ENCODE measurements around the gene GALNT17. TPM values are rescaled to one million over a fixed set of nuclear protein-coding genes. Genes with fewer than 3 reads are reported as not detected.

The GALNT17 gene
- polyA plus RNA-seq, 1 donor from 2014 or later: 15.7 TPM

- no peaks in the 10 kb centered on the region for H3K9me2 ChIP-seq (ENCODE audit: insufficient read depth, low read length)
- no peaks in the 10 kb centered on the region for H3K79me2 ChIP-seq (replicated peaks; ENCODE audit: insufficient read depth, low read length)
Measured at GRCh38 chr7:71761336-71761735, 629.4 kb downstream of the GALNT17 start.

More at GRCh38 chr7:71761336-71761735, 629.4 kb downstream of the GALNT17 start:
- H3K4me2 ChIP-seq (ENCODE audit: low read length): no peak overlapping the region
- H4K20me1 ChIP-seq (ENCODE audit: insufficient read depth): no peaks in the 10 kb centered on the region
- no peak overlapping the region for H3K9ac ChIP-seq (ENCODE audit: low read length)
- no peaks in the 10 kb centered on the region for H3K27me3 ChIP-seq (ENCODE audit: insufficient read depth, low read depth, low read length)
- H3K36me3 ChIP-seq (ENCODE audit: insufficient read depth, low read length): no peaks in the 10 kb centered on the region
- H3F3A ChIP-seq (ENCODE audit: insufficient read depth, low read length, poor library complexity, severe bottlenecking): no peaks in the 10 kb centered on the region
- H3K9me3 ChIP-seq (ENCODE audit: low read length): peaks cover 3% of the 10 kb centered on the region
- H3K4me3 ChIP-seq (ENCODE audit: low read length): no peak overlapping the region
- TF ChIP-seq EP300 (conservative IDR thresholded peaks at IDR 0.05; ENCODE audit: poor library complexity, severe bottlenecking) (no peak), MXI1 (conservative IDR thresholded peaks at IDR 0.05; ENCODE audit: poor library complexity, severe bottlenecking) (no peak)
- no peak overlapping the region for H2AFZ ChIP-seq (ENCODE audit: low read depth, low read length)
- no peak overlapping the region for H3K27ac ChIP-seq (ENCODE audit: low read length)

Small RNA genes lying within 50 kb of the gene (small RNA-seq; reads per million reads assigned to genes)
- gene MIR3914-1: 0 reads per million in 3 experiments
- gene RN7SKP75: 0.03 to 0.08 (median 0.03) reads per million in 3 experiments

Measured in neural cell (in vitro differentiated cells).